NCI-H2107 (cell line): Measurements from ENCODE around the gene LANCL1.

Experiments used
- DNase-seq: peaks from one replicate; lab custom pipeline; 2025; lab: John Stamatoyannopoulos, UW

LANCL1 gene

DNA sequence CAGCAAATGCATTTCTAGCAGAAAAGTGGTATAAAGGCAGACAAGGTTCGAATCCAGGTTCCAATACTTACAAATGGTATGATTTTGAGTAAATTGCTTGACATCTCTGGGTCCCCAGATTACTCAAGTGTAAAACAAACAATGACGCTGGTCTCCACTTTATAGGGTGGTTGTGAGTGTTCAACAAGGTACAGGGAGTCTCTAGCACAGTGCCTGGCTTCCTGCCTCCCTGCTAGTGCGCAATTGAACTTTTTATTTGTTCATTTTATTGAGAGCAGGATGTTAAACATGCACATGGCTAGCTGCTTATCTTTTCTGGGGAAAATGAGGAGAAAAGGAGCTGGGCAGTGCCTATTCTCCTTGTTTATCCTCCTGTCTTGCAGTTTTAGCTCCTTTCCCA, 86.7 kb downstream of the LANCL1 start:
- DNase-seq, result no peak

DNA sequence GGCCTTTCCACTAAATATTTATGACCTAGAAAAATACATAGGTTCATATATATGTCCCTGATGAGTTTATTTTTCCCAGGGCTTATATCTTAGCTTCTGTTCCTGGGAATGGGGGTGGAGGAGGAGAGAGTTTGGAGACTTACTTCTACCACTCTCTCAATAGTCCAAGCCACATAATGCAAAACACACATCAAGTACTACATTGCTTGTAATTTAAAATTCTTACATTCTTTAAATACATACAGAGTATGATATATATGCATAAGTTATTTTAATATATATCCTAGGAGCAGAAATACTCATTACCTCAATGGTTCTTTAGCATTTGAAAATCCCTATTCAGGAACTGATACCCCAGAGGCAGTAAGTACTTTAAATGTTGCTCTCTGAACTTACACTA, 88.4 kb downstream of the LANCL1 start:
- no peak for DNase-seq

DNA sequence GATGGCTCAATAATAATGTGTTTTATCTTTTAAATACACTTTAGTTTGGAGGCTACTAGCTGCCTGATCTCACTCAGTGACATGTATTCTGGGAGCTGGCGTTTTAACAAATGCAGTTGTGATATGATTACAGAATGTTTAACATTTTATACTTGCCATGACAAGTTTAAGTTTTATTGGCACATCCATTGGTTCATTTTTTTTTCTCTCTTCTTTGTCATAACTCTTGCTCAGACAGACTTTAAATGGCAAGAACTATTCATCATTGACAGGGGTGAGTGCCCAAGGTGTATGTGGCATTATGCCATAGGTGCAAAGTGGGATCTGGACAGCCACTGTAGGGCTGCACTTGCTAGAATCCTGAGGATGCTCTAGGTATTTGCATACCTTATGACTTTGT, 89.5 kb downstream of the LANCL1 start:
- no peak for DNase-seq
